Aorta (tissue), 5 donors: ENCODE results near the gene MIER2. TPM values are rescaled to one million over a fixed set of nuclear protein-coding genes. Genes with fewer than 3 reads are reported as not detected.

Experiments
- ATAC-seq: fragments of 200-7000 bp; cut with Tn5 transposase; one replicate; pipeline ENCODE4 v1.9.1; 2022; ENCODE audit warnings: moderate library complexity; ENCODE audit not compliant: low FRiP score
- DNase-seq, 2 donors: peaks; one replicate each; pipeline ENCODE4 v3.0.0-alpha.2; 2020
- H3K27ac ChIP-seq, 2 donors: one replicate each; pipeline ENCODE4 v1.5.1; 2013; ENCODE audit warnings: low read length in 2 of 2, mild to moderate bottlenecking in 2 of 2, moderate library complexity in 2 of 2, control low read depth in 1 of 2, inconsistent platforms in 1 of 2, low read depth in 1 of 2
- H3K27me3 ChIP-seq, 2 donors: one replicate each; pipeline ENCODE4 v1.6.1; 2013; ENCODE audit warnings: control low read depth in 1 of 2, low read length in 1 of 2, mild to moderate bottlenecking in 1 of 2, moderate library complexity in 1 of 2; ENCODE audit not compliant: insufficient read depth in 2 of 2, control insufficient read depth in 1 of 2
- H3K36me3 ChIP-seq, 2 donors: one replicate each; pipeline ENCODE4 v1.6.1; 2013; ENCODE audit warnings: control low read depth in 1 of 2, low read length in 1 of 2, mild to moderate bottlenecking in 1 of 2; ENCODE audit not compliant: insufficient read depth in 2 of 2, control insufficient read depth in 1 of 2
- H3K4me1 ChIP-seq, 2 donors: one replicate each; pipeline ENCODE4 v1.6.1; 2013; ENCODE audit warnings: low read length in 2 of 2, control low read depth in 1 of 2, mild to moderate bottlenecking in 1 of 2, moderate library complexity in 1 of 2; ENCODE audit not compliant: insufficient read depth in 2 of 2, control insufficient read depth in 1 of 2
- H3K4me3 ChIP-seq, 2 donors: one replicate each; pipeline ENCODE4 v1.5.1; 2013; ENCODE audit warnings: low read length in 2 of 2, control low read depth in 1 of 2, mild to moderate bottlenecking in 1 of 2
- H3K9me3 ChIP-seq: one replicate; pipeline ENCODE4 v1.6.1; 2013; ENCODE audit warnings: mild to moderate bottlenecking, low read length; ENCODE audit not compliant: control insufficient read depth
- WGBS, 2 donors: extraction: QIAGEN DNeasy Blood & Tissue Kit; methylation state at CpG; one replicate each; pipeline ENCODE4 v1.1.7; 2013; 5-methylcytosine and 5-hydroxymethylcytosine counted together
- intact Hi-C, 2 donors: fragments of 100-400 bp; cut with DNase I; formaldehyde crosslinking; loops; one replicate each; pipeline versions ENCODE4 v1.14.2 to v1.15.0; 2022
- polyA plus RNA-seq, 2 donors: library from polyadenylated mRNA; stranded (reverse); fragments of 200-250 nt; gene quantifications; one replicate each; pipeline ENCODE4 v1.2.3, GENCODE V29; 2013
- total RNA-seq, 2 donors: library from RNA; stranded (reverse); fragmentation: NEBNext Ultra II Directional; extraction: Animal tissue kit (Norgen Biotek cat#: 25700); gene quantifications; one replicate each; pipeline ENCODE4 v1.2.1, GENCODE V29; 2021
- donor health status: healthy with polysubstance abuse.
- donor health status: Bipolar disorder and iron deficiency.
- donor health status: DM: no; HTN: no; CAD: no.
- donor health status: DM: no; HTN: no; CAD: no.
- donor health status: DM: yes; HTN: yes; CAD: no.

MIER2 gene
- total and polyA plus RNA-seq, 4 donors: 3.3 to 31.1 (median 17.7) TPM

DNA sequence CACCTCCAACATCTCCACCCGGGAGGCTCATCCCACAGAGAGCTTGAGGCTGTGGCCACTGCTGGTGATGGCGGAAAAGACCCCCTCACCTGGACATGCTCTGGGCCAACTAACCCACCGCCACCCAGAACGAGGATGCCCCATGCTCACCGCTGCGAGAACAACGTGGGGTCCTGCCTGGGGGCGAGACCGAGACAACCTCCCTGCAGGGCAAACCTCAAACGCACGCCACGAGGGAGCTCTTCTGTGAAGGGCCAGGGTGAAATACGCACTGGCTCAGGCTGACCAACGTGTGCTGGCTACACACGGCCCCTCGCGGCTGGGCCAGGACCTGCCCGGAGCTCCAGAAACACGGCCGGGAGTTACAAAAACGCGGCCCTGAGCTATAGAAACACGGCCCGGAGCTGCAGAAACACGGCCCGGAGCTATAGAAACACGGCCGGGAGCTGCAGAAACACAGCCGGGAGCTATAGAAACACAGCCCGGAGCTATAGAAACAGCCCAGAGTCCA, 34.4 kb downstream of the MIER2 start:
- peak; percentile 55 for ATAC-seq
- Histone ChIP-seq H3K4me3 (no peak overlapping the region), H3K4me1 (no peaks in the 10 kb centered on the region), H3K9me3 (no peaks in the 10 kb centered on the region), H3K27me3 (no peaks in the 10 kb centered on the region), H3K27ac (no peak overlapping the region), H3K36me3 (peaks cover 0 to 3% of the 10 kb centered on the region in 2 donors)
- intact Hi-C loops: no loop called here
- 47 to 60% methylated on average over 30 of the region's 30 CpGs for WGBS, 2 donors
- DNase-seq: peak; percentile 44 to 63

- DNase-seq (peak in 1 of 2 donors; percentile 68), ATAC-seq (no peak)
- Histone ChIP-seq H3K36me3 (peaks cover 0 to 3% of the 10 kb centered on the region in 2 donors), H3K4me3 (no peak overlapping the region), H3K4me1 (no peaks in the 10 kb centered on the region), H3K9me3 (no peaks in the 10 kb centered on the region), H3K27ac (no peak overlapping the region), H3K27me3 (no peaks in the 10 kb centered on the region)
- 80 to 84% methylated on average over 14 of the region's 14 CpGs for WGBS, 2 donors
- intact Hi-C loops: no loop called here
These were observed 35.4 kb downstream of the MIER2 start for GRCh38 chr19:309206-309565.

DNA sequence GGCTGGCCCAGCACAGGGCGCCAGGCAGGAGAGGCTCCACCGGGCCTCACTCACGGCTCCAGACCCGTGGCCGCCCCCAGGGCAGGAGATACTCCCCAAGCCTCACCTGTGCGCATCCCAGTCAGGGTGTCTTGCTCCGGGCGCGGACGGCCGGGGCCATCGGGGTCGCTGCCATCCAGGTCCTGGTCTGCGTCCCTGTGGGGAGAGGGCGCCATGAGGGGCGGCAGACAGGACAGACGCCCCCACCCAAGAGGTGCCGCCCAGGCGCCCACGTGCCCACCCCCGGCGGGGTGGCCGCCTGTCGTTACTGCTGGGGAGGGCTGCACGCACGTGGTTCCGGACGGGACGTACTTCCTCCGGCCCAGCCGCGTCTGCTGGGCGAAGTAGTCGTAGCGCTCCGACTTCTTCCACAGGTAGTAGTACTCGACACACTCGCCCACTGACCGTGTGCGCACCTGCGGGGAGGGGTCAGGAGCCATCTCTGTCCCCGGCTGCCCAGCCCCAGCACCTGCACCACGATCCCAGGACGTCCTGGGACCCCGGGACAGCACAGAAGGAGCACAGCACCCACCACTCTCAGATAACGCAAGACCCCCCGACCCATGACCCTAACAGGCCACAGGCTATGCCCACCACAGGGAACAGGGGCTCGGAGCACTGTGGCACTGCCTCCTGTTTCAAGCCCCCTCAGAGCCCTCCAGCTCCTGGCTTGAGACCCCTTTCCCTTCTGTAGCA, 36.0 kb downstream of the MIER2 start:
- Histone ChIP-seq H3K36me3 (peaks cover 0 to 3% of the 10 kb centered on the region in 2 donors), H3K4me3 (no peak overlapping the region), H3K27ac (no peak overlapping the region), H3K9me3 (no peaks in the 10 kb centered on the region), H3K4me1 (no peaks in the 10 kb centered on the region), H3K27me3 (no peaks in the 10 kb centered on the region)
- DNase-seq (peak in 1 of 2 donors; percentile 68), ATAC-seq (no peak)
- 94 to 95% methylated on average over 48 of the region's 48 CpGs for WGBS, 2 donors
- intact Hi-C loops: no loop called here

GRCh38 chr19:307793-308420, 36.7 kb downstream of the MIER2 start:
- H3K36me3 ChIP-seq: peaks cover 0 to 1% of the 10 kb centered on the region in 2 donors
- ATAC-seq: no peak

DNA sequence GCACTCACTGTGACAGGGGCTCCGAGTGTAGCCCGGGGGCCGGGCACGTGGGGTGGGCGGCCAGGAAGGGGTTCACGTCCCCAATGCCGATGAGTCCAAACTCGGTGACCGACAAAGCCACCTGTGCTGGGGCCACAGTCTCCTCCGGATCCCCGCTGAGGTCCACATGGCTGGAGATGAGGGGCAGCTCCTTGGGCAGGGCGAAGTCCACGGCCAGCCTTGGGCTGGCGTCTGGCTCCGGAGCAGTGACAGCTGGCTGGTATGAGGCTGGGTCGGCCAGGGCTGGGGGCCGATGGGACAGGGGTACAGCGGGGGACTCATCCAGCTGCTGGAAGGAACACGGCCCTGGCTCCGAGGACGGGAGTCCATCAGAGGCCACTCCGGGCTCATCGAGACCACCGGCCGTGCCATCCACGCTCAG, 37.5 kb downstream of the MIER2 start:
- WGBS, 2 donors: 90 to 94% methylated on average over 26 of the region's 26 CpGs
- no peaks in the 10 kb centered on the region for H3K9me3 ChIP-seq
- H3K27ac ChIP-seq: no peak overlapping the region
- ATAC-seq (no peak), DNase-seq (peak in 1 of 2 donors; percentile 76)
- peaks cover 0 to 1% of the 10 kb centered on the region in 2 donors for H3K36me3 ChIP-seq
- no peak overlapping the region for H3K4me3 ChIP-seq
- H3K27me3 ChIP-seq: no peaks in the 10 kb centered on the region
- no peaks in the 10 kb centered on the region for H3K4me1 ChIP-seq
- intact Hi-C loops: no loop called here

More at GRCh38 chr19:307793-308420, 36.7 kb downstream of the MIER2 start:
- intact Hi-C loops: no loop called here
- Histone ChIP-seq H3K4me3 (no peak overlapping the region), H3K27me3 (no peaks in the 10 kb centered on the region), H3K9me3 (no peaks in the 10 kb centered on the region), H3K4me1 (no peaks in the 10 kb centered on the region), H3K27ac (no peak overlapping the region)
- WGBS, 2 donors: 90 to 93% methylated on average over 21 of the region's 21 CpGs
- DNase-seq: peak in 1 of 2 donors; percentile 70

GRCh38 chr19:306151-306900, 38.3 kb downstream of the MIER2 start:
- Histone ChIP-seq H3K9me3 (no peaks in the 10 kb centered on the region), H3K27ac (no peak overlapping the region), H3K4me1 (no peaks in the 10 kb centered on the region), H3K36me3 (peaks cover 0 to 1% of the 10 kb centered on the region in 2 donors), H3K27me3 (no peaks in the 10 kb centered on the region), H3K4me3 (no peak overlapping the region)
- ATAC-seq: no peak
- peak; percentile 47 to 72 for DNase-seq
- intact Hi-C loops: no loop called here
- WGBS, 2 donors: 93 to 94% methylated on average over 41 to 50 of the region's 50 CpGs

- DNase-seq (peak in 1 of 2 donors; percentile 61), ATAC-seq (no peak)
- no peaks in the 10 kb centered on the region for H3K27me3 ChIP-seq
- intact Hi-C loops: no loop called here
- no peak overlapping the region for H3K4me3 ChIP-seq
- no peaks in the 10 kb centered on the region for H3K4me1 ChIP-seq
- peaks cover 0 to 1% of the 10 kb centered on the region in 2 donors for H3K36me3 ChIP-seq
- 94% methylated on average over 43 of the region's 43 CpGs for WGBS, 2 donors
- H3K27ac ChIP-seq: no peak overlapping the region
- no peaks in the 10 kb centered on the region for H3K9me3 ChIP-seq
These were observed 39.1 kb downstream of the MIER2 start for GRCh38 chr19:305240-306150.
